SK-N-SH treated with all-trans-retinoic acid at 6 μM for 48 hours (cell line): Measurements from ENCODE around the gene ROBO1.
"Not testable (repeated sequence)": the region's sequence is repeated elsewhere in the genome, so short reads cannot be mapped to it uniquely, and the experiment has no call there.

Source experiments
- ATAC-seq: fragments of 200-7000 bp; cut with Tn5 transposase; 3 replicates; pipeline ENCODE4 v1.9.1; 2020; ENCODE audit warnings: mild to moderate bottlenecking, moderate library complexity
- ARNTL ChIP-seq: fragments of 450-650 bp; formaldehyde crosslinking; IDR thresholded peaks from 2 replicates; pipeline ENCODE4 v1.5.0; 2020; ENCODE audit warnings: low read depth, mild to moderate bottlenecking, moderate library complexity, borderline replicate concordance
- CREB5 ChIP-seq: fragments of 250-450 bp; sonication (Bioruptor Pico); IDR thresholded peaks from 2 replicates; pipeline ENCODE4 v1.5.1; 2020; ENCODE audit warnings: low read depth, mild to moderate bottlenecking, moderate library complexity
- CSRNP3 ChIP-seq: fragments of 250-450 bp; sonication (Bioruptor Pico); IDR thresholded peaks from 2 replicates; pipeline ENCODE4 v1.5.1; 2021; ENCODE audit warnings: mild to moderate bottlenecking, moderate library complexity
- ESRRG ChIP-seq: fragments of 250-450 bp; sonication (Bioruptor Pico); IDR thresholded peaks from 2 replicates; pipeline ENCODE4 v1.6.1; 2021; ENCODE audit warnings: mild to moderate bottlenecking
- POU6F1 ChIP-seq: fragments of 250-450 bp; sonication (Bioruptor Pico); IDR thresholded peaks from 2 replicates; pipeline ENCODE4 v1.8.0; 2021; ENCODE audit warnings: low read depth, mild to moderate bottlenecking, moderate library complexity, borderline replicate concordance
- PPARA ChIP-seq: fragments of 250-450 bp; sonication (Bioruptor Pico); IDR thresholded peaks from 2 replicates; pipeline ENCODE4 v1.5.0; 2020; ENCODE audit warnings: mild to moderate bottlenecking, borderline replicate concordance
- RARB ChIP-seq: fragments of 250-450 bp; sonication (Bioruptor Pico); IDR thresholded peaks from 2 replicates; pipeline ENCODE4 v1.8.0; 2021; ENCODE audit warnings: mild to moderate bottlenecking, moderate library complexity
- SNAI2 ChIP-seq: fragments of 250-450 bp; sonication (Bioruptor Pico); IDR thresholded peaks from 2 replicates; pipeline ENCODE4 v1.5.0; 2020; ENCODE audit warnings: mild to moderate bottlenecking, moderate library complexity
- TCF4 ChIP-seq: fragments of 250-450 bp; sonication (Bioruptor Pico); IDR thresholded peaks from 2 replicates; pipeline ENCODE4 v1.8.0; 2021; ENCODE audit warnings: mild to moderate bottlenecking, moderate library complexity, borderline replicate concordance
- TOX ChIP-seq: fragments of 250-450 bp; sonication (Bioruptor Pico); IDR thresholded peaks from 2 replicates; pipeline ENCODE4 v1.8.0; 2021; ENCODE audit warnings: mild to moderate bottlenecking, moderate library complexity, borderline replicate concordance
- TSHZ2 ChIP-seq: fragments of 250-450 bp; sonication (Bioruptor Pico); IDR thresholded peaks from 2 replicates; pipeline ENCODE4 v1.5.0; 2020; ENCODE audit warnings: mild to moderate bottlenecking, moderate library complexity
- ZC3H10 ChIP-seq: fragments of 250-450 bp; sonication (Bioruptor Pico); IDR thresholded peaks from 2 replicates; pipeline ENCODE4 v1.5.1; 2021; ENCODE audit warnings: mild to moderate bottlenecking, moderate library complexity
- ZFP3 ChIP-seq: fragments of 250-450 bp; sonication (Bioruptor Pico); IDR thresholded peaks from 2 replicates; pipeline ENCODE4 v1.5.0; 2020; ENCODE audit warnings: mild to moderate bottlenecking, moderate library complexity
- ZFP30 ChIP-seq: fragments of 450-650 bp; formaldehyde crosslinking; IDR thresholded peaks from 2 replicates; pipeline ENCODE4 v1.5.0; 2022; ENCODE audit warnings: mild to moderate bottlenecking, moderate library complexity
- ZNF565 ChIP-seq: fragments of 450-650 bp; formaldehyde crosslinking; conservative IDR thresholded peaks from 2 replicates; pipeline ENCODE4 v1.5.0; 2020; ENCODE audit warnings: low read depth, mild to moderate bottlenecking, moderate library complexity
- ZNF70 ChIP-seq: fragments of 450-650 bp; formaldehyde crosslinking; IDR thresholded peaks from 2 replicates; pipeline ENCODE4 v1.5.0; 2020; ENCODE audit warnings: mild to moderate bottlenecking, moderate library complexity
- ZNF8 ChIP-seq: fragments of 450-650 bp; formaldehyde crosslinking; IDR thresholded peaks from 2 replicates; pipeline ENCODE4 v1.5.0; 2020; ENCODE audit warnings: mild to moderate bottlenecking, moderate library complexity

The ROBO1 gene

GRCh38 chr3:78683284-78683683 is 1084.5 kb downstream of the ROBO1 start:
- ATAC-seq, result no peak
- TF ChIP-seq CREB5 (CRISPR knock-in tag) (no peak), RARB (CRISPR knock-in tag) (no peak), TSHZ2 (no peak), SNAI2 (CRISPR knock-in tag) (no peak), ZNF565 (no peak), ZNF70 (CRISPR knock-in tag) (no peak)

- ATAC-seq, result not testable (repeated sequence)
Observed at GRCh38 chr3:78675119-78675805, 1092.5 kb downstream of the ROBO1 start.

GRCh38 chr3:78670746-78671145 is 1097.1 kb downstream of the ROBO1 start:
- no peak for ATAC-seq
- no peak for TF ChIP-seq CSRNP3
- no peak for TF ChIP-seq ZC3H10 (CRISPR knock-in tag)
- no peak for TF ChIP-seq POU6F1
- no peak for TF ChIP-seq CREB5 (CRISPR knock-in tag)
- no peak for TF ChIP-seq ESRRG (CRISPR knock-in tag)
- no peak for TF ChIP-seq PPARA (CRISPR knock-in tag)
- TF ChIP-seq ZFP3 (CRISPR knock-in tag), result no peak
- no peak for TF ChIP-seq ZNF8 (CRISPR knock-in tag)
- no peak for TF ChIP-seq TSHZ2
- no peak for TF ChIP-seq TOX
- TF ChIP-seq TCF4 (CRISPR knock-in tag), result no peak
- TF ChIP-seq RARB (CRISPR knock-in tag), result no peak
- TF ChIP-seq ARNTL (CRISPR knock-in tag), result no peak
- no peak for TF ChIP-seq ZFP30
